MCF 10A (cell line): ENCODE results near the gene GFRA1. TPM values are rescaled to one million over a fixed set of nuclear protein-coding genes. Genes with fewer than 3 reads are reported as not detected.

ENCODE experiments used
- BruUV-seq: library from RNA; stranded (reverse); fragments of 400-500 nt; replicated peaks from 2 replicates; lab custom pipeline; 2021; lab: Mats Ljungman, UMichigan
- CTCF ChIA-PET: fragments of 300-600 bp; sonication (Branson Sonifier 250); formaldehyde crosslinking; extraction: SDS; loops from one replicate; lab custom pipeline; 2021; ENCODE audit warnings: antibody characterized with exemption, inconsistent platforms; lab: Yijun Ruan, JAX
- POLR2A ChIA-PET: fragments of 300-600, 350-650 bp; sonication (Branson Sonifier 250); formaldehyde crosslinking; extraction: SDS; loops from one replicate; lab custom pipeline; 2020; ENCODE audit warnings: antibody characterized with exemption, inconsistent platforms; lab: Yijun Ruan, JAX
- DNase-seq: peaks from one replicate; pipeline ENCODE4 v3.0.0-alpha.2; 2018; ENCODE audit not compliant: unreplicated experiment
- H3K27ac Mint-ChIP-seq: one replicate; pipeline ENCODE4 v1.8.0; 2022; ENCODE audit warnings: mild to moderate bottlenecking, low read depth, mixed read lengths; ENCODE audit not compliant: unreplicated experiment
- H3K27me3 Mint-ChIP-seq: one replicate; pipeline ENCODE4 v1.8.0; 2022; ENCODE audit warnings: mixed read lengths; ENCODE audit not compliant: insufficient read depth, unreplicated experiment
- H3K36me3 Mint-ChIP-seq: one replicate; pipeline ENCODE4 v1.8.0; 2022; ENCODE audit warnings: mild to moderate bottlenecking, moderate library complexity, mixed read lengths; ENCODE audit not compliant: insufficient read depth, unreplicated experiment
- H3K4me1 Mint-ChIP-seq: one replicate; pipeline ENCODE4 v1.8.0; 2022; ENCODE audit warnings: mixed read lengths; ENCODE audit not compliant: insufficient read depth, unreplicated experiment
- H3K4me3 Mint-ChIP-seq: one replicate; pipeline ENCODE4 v1.8.0; 2022; ENCODE audit warnings: mild to moderate bottlenecking, moderate library complexity, mixed read lengths; ENCODE audit not compliant: unreplicated experiment
- H3K9me3 Mint-ChIP-seq: one replicate; pipeline ENCODE4 v1.8.0; 2022; ENCODE audit warnings: mixed read lengths; ENCODE audit not compliant: unreplicated experiment
- intact Hi-C: fragments of 100-400 bp; cut with micrococcal nuclease; formaldehyde crosslinking; loops from 2 replicates; pipeline ENCODE4 v1.14.1; 2022
- total RNA-seq: library from RNA; stranded (reverse); gene quantifications from 2 replicates; pipeline ENCODE4 v1.2.3, GENCODE V29; 2022
- TF ChIP-seq, protein P1 (sequence below): fragments of 200-600 bp; IDR thresholded peaks from one replicate; pipeline ENCODE4 v1.8.0; 2022; ENCODE audit warnings: antibody characterized with exemption, mild to moderate bottlenecking; ENCODE audit not compliant: unreplicated experiment

GFRA1 gene
- total RNA-seq, 1 experiment from 2014 or later = not detected

DNA sequence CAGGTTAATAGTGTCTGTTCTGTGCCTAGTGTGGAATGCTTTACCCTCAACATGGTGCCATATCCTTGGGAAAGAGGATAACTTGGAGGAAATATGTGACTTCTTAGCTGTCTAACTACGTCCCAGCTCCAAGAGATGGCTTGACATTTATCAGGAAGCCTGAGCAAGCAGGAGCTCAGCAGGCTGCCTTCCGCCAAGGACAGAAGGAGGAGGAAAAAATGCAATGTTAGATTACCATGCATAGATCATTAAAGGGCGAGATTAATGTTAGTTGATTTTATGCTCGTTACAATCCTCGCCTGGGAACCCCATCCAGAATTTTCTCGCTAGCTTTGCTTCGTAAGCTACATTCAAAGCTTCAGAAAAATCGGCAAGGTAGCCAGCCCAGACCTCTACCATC is 97.8 kb downstream of the GFRA1 start:
- no peaks in the 10 kb centered on the region for H3K4me1 Mint-ChIP-seq
- no peaks in the 10 kb centered on the region for H3K9me3 Mint-ChIP-seq
- H3K27me3 Mint-ChIP-seq = peaks cover 11% of the 10 kb centered on the region
- POLR2A ChIA-PET = no interaction called here
- H3K4me3 Mint-ChIP-seq = no peak overlapping the region
- BruUV-seq = no TSS peak
- intact Hi-C loops = no loop called here
- no peak overlapping the region for H3K27ac Mint-ChIP-seq
- H3K36me3 Mint-ChIP-seq = no peaks in the 10 kb centered on the region
- TF ChIP-seq, protein P1, sequence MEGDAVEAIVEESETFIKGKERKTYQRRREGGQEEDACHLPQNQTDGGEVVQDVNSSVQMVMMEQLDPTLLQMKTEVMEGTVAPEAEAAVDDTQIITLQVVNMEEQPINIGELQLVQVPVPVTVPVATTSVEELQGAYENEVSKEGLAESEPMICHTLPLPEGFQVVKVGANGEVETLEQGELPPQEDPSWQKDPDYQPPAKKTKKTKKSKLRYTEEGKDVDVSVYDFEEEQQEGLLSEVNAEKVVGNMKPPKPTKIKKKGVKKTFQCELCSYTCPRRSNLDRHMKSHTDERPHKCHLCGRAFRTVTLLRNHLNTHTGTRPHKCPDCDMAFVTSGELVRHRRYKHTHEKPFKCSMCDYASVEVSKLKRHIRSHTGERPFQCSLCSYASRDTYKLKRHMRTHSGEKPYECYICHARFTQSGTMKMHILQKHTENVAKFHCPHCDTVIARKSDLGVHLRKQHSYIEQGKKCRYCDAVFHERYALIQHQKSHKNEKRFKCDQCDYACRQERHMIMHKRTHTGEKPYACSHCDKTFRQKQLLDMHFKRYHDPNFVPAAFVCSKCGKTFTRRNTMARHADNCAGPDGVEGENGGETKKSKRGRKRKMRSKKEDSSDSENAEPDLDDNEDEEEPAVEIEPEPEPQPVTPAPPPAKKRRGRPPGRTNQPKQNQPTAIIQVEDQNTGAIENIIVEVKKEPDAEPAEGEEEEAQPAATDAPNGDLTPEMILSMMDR = no peak
- CTCF ChIA-PET = no interaction called here
- no peak for DNase-seq

DNA sequence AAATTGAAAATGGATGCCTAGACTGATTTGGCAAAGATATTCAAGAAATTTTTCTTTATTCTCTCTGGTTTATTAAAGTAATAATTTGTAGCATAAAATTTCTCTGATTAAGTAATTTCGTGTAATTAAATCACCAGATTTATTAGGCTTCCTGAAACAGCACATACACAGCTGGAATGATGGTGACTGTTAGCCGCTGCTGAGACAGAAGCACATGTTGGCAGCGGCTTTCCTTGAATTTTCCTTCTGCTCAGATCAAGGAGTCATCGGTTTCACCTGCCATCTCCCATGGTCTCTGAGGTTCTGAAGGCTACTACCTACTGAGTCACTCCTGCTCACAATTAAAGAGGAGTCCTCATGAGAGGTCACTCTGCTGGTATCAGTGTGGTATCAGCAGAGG is 101.5 kb downstream of the GFRA1 start:
- H3K9me3 Mint-ChIP-seq = no peaks in the 10 kb centered on the region
- TF ChIP-seq, protein P1 = no peak
- ChIA-PET POLR2A (no interaction called here), CTCF (no interaction called here)
- H3K4me1 Mint-ChIP-seq = no peaks in the 10 kb centered on the region
- no peak overlapping the region for H3K27ac Mint-ChIP-seq
- no peaks in the 10 kb centered on the region for H3K27me3 Mint-ChIP-seq
- BruUV-seq = no TSS peak
- no peak for DNase-seq
- intact Hi-C loops = no loop called here
- H3K4me3 Mint-ChIP-seq = no peak overlapping the region
- no peaks in the 10 kb centered on the region for H3K36me3 Mint-ChIP-seq

DNA sequence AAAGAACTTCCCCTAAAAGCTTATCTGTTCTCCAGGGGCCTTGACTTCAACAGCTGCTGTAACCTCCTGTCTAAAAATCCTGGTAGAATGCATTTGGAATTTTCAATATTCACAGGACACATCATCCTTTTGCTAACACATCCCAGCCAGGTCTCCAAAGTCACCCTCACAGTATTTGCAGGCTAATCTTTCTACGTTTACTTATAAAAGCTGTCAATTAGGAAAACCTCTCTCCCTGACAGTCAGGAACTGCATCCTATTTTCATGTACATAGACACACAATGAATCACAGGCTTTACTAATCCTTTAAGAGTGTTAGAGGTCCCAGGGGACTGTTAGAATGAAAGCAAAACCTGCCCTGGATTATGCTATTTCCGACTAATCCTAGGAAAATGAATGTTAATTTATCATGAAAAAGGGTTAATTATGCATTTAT is 102.2 kb downstream of the GFRA1 start:
- Mint-ChIP-seq H3K4me1 (no peaks in the 10 kb centered on the region), H3K4me3 (no peak overlapping the region), H3K9me3 (no peaks in the 10 kb centered on the region), H3K27ac (no peak overlapping the region), H3K27me3 (no peaks in the 10 kb centered on the region), H3K36me3 (no peaks in the 10 kb centered on the region)
- CTCF ChIA-PET = interaction anchor here (1.2 kb wide), 1 partner anchor 13 kb away, joined by 3 read pairs; no protein-coding TSS in a partner anchor
- intact Hi-C loops = no loop called here
- POLR2A ChIA-PET = no interaction called here
- BruUV-seq = no TSS peak
- TF ChIP-seq, protein P1 = no peak
- DNase-seq = peak; percentile 45

DNA sequence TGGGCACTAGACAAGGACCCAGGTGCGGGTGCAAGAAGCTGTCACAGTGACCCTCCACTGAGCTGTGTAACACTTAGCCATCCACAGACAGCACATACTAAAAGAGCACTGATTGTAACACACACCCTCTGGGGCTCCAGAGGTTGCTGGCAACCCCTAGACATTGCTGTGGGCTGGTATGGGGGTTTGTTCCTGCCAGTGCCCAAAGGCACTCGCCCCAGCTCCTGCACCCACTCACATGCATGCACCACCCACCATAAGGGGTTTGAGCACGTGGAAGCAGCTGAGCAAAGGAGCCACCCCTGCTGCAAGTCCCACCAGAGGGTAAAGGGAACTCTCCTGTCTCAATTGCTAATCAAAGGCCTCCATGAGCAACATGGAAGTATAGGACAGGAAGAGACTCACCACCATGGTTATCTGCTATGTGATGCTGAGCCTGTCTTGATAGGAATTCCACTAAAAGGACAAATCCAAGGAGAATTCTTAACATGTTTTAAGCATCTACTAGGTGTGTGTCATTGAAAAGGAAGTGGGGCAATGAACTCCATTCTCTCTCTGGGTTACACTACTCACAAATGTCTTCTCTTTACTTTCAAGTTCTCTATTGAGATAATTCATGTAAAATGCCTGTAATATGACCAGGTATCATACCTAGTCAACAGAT is 103.1 kb downstream of the GFRA1 start:
- intact Hi-C loops = no loop called here
- Mint-ChIP-seq H3K4me1 (no peaks in the 10 kb centered on the region), H3K27me3 (no peaks in the 10 kb centered on the region), H3K9me3 (no peaks in the 10 kb centered on the region), H3K27ac (no peak overlapping the region), H3K36me3 (no peaks in the 10 kb centered on the region), H3K4me3 (no peak overlapping the region)
- DNase-seq = no peak
- TF ChIP-seq, protein P1 = no peak
- CTCF ChIA-PET = interaction anchor here (0.6 to 1.2 kb wide), 3 partner anchors 13 to 340 kb away, joined by 3 read pairs; no protein-coding TSS in a partner anchor
- BruUV-seq = no TSS peak
- POLR2A ChIA-PET = no interaction called here
